Measurements from ENCODE around the gene CTNNB1. TPM values are rescaled to one million over a fixed set of nuclear protein-coding genes. Genes with fewer than 3 reads are reported as not detected.
A peak's percentile ranks its signal among the peaks of the same experiment; 100 is the strongest.

CTNNB1 gene
- total and polyA plus RNA-seq, 2 of the 13 experiments (the other 11 are each of a cell fraction or from before 2014, with no cell fraction given) = 398 to 489 TPM

GRCh38 chr3:41247055-41248004 is 48.0 kb downstream of the CTNNB1 start (continued):
- TF ChIP-seq, protein P1, sequence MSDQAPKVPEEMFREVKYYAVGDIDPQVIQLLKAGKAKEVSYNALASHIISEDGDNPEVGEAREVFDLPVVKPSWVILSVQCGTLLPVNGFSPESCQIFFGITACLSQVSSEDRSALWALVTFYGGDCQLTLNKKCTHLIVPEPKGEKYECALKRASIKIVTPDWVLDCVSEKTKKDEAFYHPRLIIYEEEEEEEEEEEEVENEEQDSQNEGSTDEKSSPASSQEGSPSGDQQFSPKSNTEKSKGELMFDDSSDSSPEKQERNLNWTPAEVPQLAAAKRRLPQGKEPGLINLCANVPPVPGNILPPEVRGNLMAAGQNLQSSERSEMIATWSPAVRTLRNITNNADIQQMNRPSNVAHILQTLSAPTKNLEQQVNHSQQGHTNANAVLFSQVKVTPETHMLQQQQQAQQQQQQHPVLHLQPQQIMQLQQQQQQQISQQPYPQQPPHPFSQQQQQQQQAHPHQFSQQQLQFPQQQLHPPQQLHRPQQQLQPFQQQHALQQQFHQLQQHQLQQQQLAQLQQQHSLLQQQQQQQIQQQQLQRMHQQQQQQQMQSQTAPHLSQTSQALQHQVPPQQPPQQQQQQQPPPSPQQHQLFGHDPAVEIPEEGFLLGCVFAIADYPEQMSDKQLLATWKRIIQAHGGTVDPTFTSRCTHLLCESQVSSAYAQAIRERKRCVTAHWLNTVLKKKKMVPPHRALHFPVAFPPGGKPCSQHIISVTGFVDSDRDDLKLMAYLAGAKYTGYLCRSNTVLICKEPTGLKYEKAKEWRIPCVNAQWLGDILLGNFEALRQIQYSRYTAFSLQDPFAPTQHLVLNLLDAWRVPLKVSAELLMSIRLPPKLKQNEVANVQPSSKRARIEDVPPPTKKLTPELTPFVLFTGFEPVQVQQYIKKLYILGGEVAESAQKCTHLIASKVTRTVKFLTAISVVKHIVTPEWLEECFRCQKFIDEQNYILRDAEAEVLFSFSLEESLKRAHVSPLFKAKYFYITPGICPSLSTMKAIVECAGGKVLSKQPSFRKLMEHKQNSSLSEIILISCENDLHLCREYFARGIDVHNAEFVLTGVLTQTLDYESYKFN (CRISPR knock-in tag; conservative IDR thresholded peaks at IDR 0.05) = peak; percentile 66
- no peak for TF ChIP-seq ZNF839 (CRISPR knock-in tag; IDR thresholded peaks at IDR 0.05; ENCODE audit: borderline replicate concordance)
- no peak for TF ChIP-seq CREB3 (CRISPR knock-in tag; IDR thresholded peaks at IDR 0.05)
- no peak for TF ChIP-seq ZNF558 (CRISPR knock-in tag; IDR thresholded peaks at IDR 0.05; ENCODE audit: borderline replicate concordance)
- no peak for TF ChIP-seq ZMYM3 (CRISPR knock-in tag; IDR thresholded peaks at IDR 0.05)
- TF ChIP-seq, protein P2, sequence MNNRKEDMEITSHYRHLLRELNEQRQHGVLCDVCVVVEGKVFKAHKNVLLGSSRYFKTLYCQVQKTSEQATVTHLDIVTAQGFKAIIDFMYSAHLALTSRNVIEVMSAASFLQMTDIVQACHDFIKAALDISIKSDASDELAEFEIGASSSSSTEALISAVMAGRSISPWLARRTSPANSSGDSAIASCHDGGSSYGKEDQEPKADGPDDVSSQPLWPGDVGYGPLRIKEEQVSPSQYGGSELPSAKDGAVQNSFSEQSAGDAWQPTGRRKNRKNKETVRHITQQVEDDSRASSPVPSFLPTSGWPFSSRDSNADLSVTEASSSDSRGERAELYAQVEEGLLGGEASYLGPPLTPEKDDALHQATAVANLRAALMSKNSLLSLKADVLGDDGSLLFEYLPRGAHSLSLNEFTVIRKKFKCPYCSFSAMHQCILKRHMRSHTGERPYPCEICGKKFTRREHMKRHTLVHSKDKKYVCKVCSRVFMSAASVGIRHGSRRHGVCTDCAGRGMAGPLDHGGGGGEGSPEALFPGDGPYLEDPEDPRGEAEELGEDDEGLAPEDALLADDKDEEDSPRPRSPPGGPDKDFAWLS (CRISPR knock-in tag; IDR thresholded peaks at IDR 0.05; ENCODE audit: borderline replicate concordance) = no peak
- no peak for TF ChIP-seq ZFP36 (IDR thresholded peaks at IDR 0.05; ENCODE audit: borderline replicate concordance, low read depth, low read length, partially characterized antibody)
- no peak for TF ChIP-seq ZFAT (CRISPR knock-in tag; conservative IDR thresholded peaks at IDR 0.05)
- TF ChIP-seq, protein P3, sequence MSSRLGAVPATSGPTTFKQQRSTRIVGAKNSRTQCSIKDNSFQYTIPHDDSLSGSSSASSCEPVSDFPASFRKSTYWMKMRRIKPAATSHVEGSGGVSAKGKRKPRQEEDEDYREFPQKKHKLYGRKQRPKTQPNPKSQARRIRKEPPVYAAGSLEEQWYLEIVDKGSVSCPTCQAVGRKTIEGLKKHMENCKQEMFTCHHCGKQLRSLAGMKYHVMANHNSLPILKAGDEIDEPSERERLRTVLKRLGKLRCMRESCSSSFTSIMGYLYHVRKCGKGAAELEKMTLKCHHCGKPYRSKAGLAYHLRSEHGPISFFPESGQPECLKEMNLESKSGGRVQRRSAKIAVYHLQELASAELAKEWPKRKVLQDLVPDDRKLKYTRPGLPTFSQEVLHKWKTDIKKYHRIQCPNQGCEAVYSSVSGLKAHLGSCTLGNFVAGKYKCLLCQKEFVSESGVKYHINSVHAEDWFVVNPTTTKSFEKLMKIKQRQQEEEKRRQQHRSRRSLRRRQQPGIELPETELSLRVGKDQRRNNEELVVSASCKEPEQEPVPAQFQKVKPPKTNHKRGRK (CRISPR knock-in tag; IDR thresholded peaks at IDR 0.05) = no peak
- no peak for TF ChIP-seq ATF7-NPFF (CRISPR knock-in tag; IDR thresholded peaks at IDR 0.05; ENCODE audit: low read depth)
- no peak for TF ChIP-seq ZSCAN20 (CRISPR knock-in tag; IDR thresholded peaks at IDR 0.05; ENCODE audit: borderline replicate concordance)
- TF ChIP-seq, protein P4, sequence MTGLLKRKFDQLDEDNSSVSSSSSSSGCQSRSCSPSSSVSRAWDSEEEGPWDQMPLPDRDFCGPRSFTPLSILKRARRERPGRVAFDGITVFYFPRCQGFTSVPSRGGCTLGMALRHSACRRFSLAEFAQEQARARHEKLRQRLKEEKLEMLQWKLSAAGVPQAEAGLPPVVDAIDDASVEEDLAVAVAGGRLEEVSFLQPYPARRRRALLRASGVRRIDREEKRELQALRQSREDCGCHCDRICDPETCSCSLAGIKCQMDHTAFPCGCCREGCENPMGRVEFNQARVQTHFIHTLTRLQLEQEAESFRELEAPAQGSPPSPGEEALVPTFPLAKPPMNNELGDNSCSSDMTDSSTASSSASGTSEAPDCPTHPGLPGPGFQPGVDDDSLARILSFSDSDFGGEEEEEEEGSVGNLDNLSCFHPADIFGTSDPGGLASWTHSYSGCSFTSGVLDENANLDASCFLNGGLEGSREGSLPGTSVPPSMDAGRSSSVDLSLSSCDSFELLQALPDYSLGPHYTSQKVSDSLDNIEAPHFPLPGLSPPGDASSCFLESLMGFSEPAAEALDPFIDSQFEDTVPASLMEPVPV (CRISPR knock-in tag; IDR thresholded peaks at IDR 0.05) = no peak
- TF ChIP-seq ZNF678 (CRISPR knock-in tag; IDR thresholded peaks at IDR 0.05) = no peak
- TF ChIP-seq ZFP41 (CRISPR knock-in tag; IDR thresholded peaks at IDR 0.05; ENCODE audit: borderline replicate concordance) = no peak
- TF ChIP-seq ZNF7 (CRISPR knock-in tag; IDR thresholded peaks at IDR 0.05) = no peak
- no peak for TF ChIP-seq MIER2 (CRISPR knock-in tag; IDR thresholded peaks at IDR 0.05)
- TF ChIP-seq U2AF1 (optimal IDR thresholded peaks at IDR 0.05; ENCODE audit: low read depth, low read length) = no peak

All from HepG2 (cell line).